ENCODE results near the gene KDM6A. TPM values are rescaled to one million over a fixed set of nuclear protein-coding genes. Genes with fewer than 3 reads are reported as not detected.
"Not testable (repeated sequence)": the region's sequence is repeated elsewhere in the genome, so short reads cannot be mapped to it uniquely, and the experiment has no call there.

Gene KDM6A
- total and polyA plus RNA-seq, 4 experiments from 2014 or later = 12.5 to 51.2 (median 34.3) TPM

DNA sequence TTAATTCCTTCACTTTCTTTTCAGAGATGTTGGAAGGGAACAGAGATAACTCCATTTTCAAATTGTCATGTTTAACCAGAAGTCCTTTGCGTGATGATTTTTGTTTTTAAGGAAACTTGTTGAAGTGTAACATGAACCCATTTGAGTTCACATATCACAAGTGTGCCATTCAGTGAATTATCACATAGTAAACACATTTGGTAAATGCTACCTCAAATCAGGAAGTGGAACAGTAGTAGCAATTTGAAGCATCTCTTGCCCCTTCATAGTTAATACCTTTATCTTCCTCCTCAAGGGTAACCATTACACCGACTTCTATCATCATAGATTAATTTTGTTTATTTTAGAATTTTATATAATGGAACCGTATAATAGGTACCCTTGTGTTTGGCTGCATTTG, 35.8 kb downstream of the KDM6A start:
- no peak overlapping the region for H3K4me3 ChIP-seq (ENCODE audit: low read length in 2 of 2)
- peak overlapping the region in 2 of 8 donors; percentile 63 to 64 for H3K4me3 Mint-ChIP-seq
- DNase-seq = no peak
- no peaks in the 10 kb centered on the region for H3K27me3 Mint-ChIP-seq
- ChIA-PET POLR2A (ENCODE audit: partially characterized antibody) (no interaction called here), CTCF (ENCODE audit: partially characterized antibody) (no interaction called here)
- H3K36me3 ChIP-seq (ENCODE audit: insufficient read depth, low read length) = no peaks in the 10 kb centered on the region
- peaks cover 0 to 10% of the 10 kb centered on the region in 2 donors for H3K36me3 Mint-ChIP-seq
- H3K9me3 ChIP-seq (ENCODE audit: control insufficient read depth in 1 of 2, low read length in 2 of 2) = no peaks in the 10 kb centered on the region
- peak overlapping the region in 1 of 7 donors; percentile 20 for H3K27ac Mint-ChIP-seq
- H3K27ac ChIP-seq (ENCODE audit: low read depth, low read length) = no peak overlapping the region
- intact Hi-C loops (cut with micrococcal nuclease) = no loop called here
- H3K27me3 ChIP-seq (ENCODE audit: insufficient read depth, low read length) = no peaks in the 10 kb centered on the region
- H3K4me1 Mint-ChIP-seq = peaks cover 32 to 72% (median 58%) of the 10 kb centered on the region in 4 donors
- peaks cover 0 to 6% (median 1%) of the 10 kb centered on the region in 8 donors for H3K9me3 Mint-ChIP-seq
- H3K4me1 ChIP-seq (ENCODE audit: insufficient read depth, low read length) = peaks cover 47% of the 10 kb centered on the region

DNA sequence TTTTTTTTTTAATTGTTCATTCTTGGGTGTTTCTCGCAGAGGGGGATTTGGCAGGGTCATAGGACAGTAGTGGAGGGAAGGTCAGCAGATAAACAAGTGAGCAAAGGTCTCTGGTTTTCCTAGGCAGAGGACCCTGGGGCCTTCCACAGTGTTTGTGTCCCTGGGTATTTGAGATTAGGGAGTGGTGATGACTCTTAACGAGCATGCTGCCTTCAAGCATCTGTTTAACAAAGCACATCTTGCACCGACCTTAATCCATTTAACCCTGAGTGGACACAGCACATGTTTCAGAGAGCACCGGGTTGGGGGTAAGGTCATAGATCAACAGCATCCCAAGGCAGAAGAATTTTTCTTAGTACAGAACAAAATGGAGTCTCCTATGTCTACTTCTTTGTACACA, 37.5 kb downstream of the KDM6A start:
- intact Hi-C loops (cut with micrococcal nuclease); H3K9me3 ChIP-seq (ENCODE audit: control insufficient read depth in 1 of 2, low read length in 2 of 2); H3K27me3 Mint-ChIP-seq; H3K4me3 ChIP-seq (ENCODE audit: low read length in 2 of 2); H3K27me3 ChIP-seq (ENCODE audit: insufficient read depth, low read length); H3K36me3 ChIP-seq (ENCODE audit: insufficient read depth, low read length); H3K9me3 Mint-ChIP-seq; POLR2A ChIA-PET (ENCODE audit: partially characterized antibody); H3K27ac Mint-ChIP-seq; H3K27ac ChIP-seq (ENCODE audit: low read depth, low read length); H3K36me3 Mint-ChIP-seq; CTCF ChIA-PET (ENCODE audit: partially characterized antibody); DNase-seq: not testable (repeated sequence)
- H3K4me1 ChIP-seq (ENCODE audit: insufficient read depth, low read length) = peaks cover 48% of the 10 kb centered on the region
- peak overlapping the region in 1 of 8 donors; percentile 3 for H3K4me3 Mint-ChIP-seq
- H3K4me1 Mint-ChIP-seq = peaks cover 28 to 72% (median 59%) of the 10 kb centered on the region in 4 donors

DNA sequence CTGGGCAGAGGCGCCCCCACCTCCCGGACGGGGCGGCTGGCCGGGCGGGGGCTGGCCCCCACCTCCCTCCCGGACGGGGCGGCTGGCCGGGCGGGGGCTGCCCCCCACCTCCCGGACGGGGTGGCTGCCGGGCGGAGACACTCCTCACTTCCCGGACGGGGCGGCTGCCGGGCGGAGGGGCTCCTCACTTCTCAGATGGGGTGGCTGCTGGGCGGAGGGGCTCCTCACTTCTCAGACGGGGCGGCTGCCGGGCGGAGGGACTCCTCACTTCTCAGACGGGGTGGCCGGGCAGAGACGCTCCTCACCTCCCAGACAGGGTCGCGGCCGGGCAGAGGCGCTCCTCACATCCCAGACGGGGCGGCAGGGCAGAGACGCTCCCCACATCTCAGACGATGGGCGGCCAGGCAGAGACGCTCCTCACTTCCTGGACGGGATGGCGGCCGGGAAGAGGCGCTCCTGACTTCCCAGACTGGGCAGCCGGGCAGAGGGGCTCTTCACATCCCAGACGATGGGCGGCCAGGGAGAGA, 38.1 kb downstream of the KDM6A start:
- Mint-ChIP-seq H3K4me3 (peak overlapping the region in 1 of 8 donors; percentile 26), H3K4me1 (peaks cover 28 to 72% (median 59%) of the 10 kb centered on the region in 4 donors)
- H3K9me3 Mint-ChIP-seq; H3K36me3 Mint-ChIP-seq; intact Hi-C loops (cut with micrococcal nuclease); POLR2A ChIA-PET (ENCODE audit: partially characterized antibody); CTCF ChIA-PET (ENCODE audit: partially characterized antibody); H3K27ac Mint-ChIP-seq; H3K4me3 ChIP-seq (ENCODE audit: low read length in 2 of 2); DNase-seq; H3K9me3 ChIP-seq (ENCODE audit: control insufficient read depth in 1 of 2, low read length in 2 of 2); H3K27me3 ChIP-seq (ENCODE audit: insufficient read depth, low read length); H3K27me3 Mint-ChIP-seq; H3K27ac ChIP-seq (ENCODE audit: low read depth, low read length); H3K36me3 ChIP-seq (ENCODE audit: insufficient read depth, low read length): not testable (repeated sequence)
- peaks cover 50% of the 10 kb centered on the region for H3K4me1 ChIP-seq (ENCODE audit: insufficient read depth, low read length)

DNA sequence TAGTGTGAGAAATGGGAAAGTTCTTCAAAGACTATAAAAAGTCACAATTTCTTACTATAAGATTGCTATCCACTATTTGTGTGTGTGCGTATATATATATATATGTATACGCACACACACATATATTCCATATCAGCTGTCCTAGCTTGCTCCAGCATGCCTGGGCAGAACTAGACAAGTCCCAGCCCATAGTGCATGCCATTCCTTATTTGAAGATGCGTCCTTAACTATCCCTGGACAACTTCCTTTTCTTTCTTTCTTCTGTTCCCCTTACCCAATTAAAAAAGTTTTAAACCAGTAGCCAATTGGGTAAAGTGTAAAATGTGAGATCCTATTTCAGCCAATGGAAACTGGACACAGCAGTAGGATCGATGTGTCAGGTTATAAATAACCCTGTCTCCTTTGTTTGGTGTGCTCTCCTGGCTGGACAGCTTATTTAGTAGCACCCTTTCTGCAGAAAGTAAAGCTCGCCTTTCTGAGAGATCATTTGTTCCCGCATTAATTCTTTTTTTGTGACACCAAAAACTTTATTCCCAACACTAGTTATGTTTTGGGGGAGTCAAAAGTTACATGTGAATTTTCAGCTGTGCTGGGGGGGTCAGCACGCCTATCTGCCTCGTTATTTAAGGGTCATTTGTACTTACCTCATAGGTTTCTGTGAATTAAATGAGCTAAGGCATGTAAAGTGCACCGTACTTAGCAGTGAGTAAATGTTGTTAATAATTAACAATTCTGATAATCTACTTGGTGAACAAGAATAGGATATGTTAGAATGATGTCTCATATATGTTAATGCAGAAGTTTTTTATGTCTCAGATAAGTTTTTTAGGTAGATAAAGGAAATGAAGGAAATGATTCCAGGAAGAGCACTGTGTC, 40.9 kb downstream of the KDM6A start:
- Mint-ChIP-seq H3K27me3 (no peaks in the 10 kb centered on the region), H3K27ac (no peak overlapping the region), H3K4me3 (peak overlapping the region in 6 of 8 donors; percentile 7 to 63 (median 34)), H3K4me1 (peaks cover 24 to 64% (median 52%) of the 10 kb centered on the region in 4 donors), H3K36me3 (peaks cover 0 to 4% of the 10 kb centered on the region in 2 donors), H3K9me3 (peaks cover 0 to 2% (median 0%) of the 10 kb centered on the region in 8 donors)
- no peaks in the 10 kb centered on the region for H3K36me3 ChIP-seq (ENCODE audit: insufficient read depth, low read length)
- H3K27ac ChIP-seq (ENCODE audit: low read depth, low read length) = no peak overlapping the region
- no peaks in the 10 kb centered on the region for H3K9me3 ChIP-seq (ENCODE audit: control insufficient read depth in 1 of 2, low read length in 2 of 2)
- no peak overlapping the region for H3K4me3 ChIP-seq (ENCODE audit: low read length in 2 of 2)
- DNase-seq = no peak
- CTCF ChIA-PET (ENCODE audit: partially characterized antibody) = no interaction called here
- peaks cover 44% of the 10 kb centered on the region for H3K4me1 ChIP-seq (ENCODE audit: insufficient read depth, low read length)
- POLR2A ChIA-PET (ENCODE audit: partially characterized antibody) = no interaction called here
- intact Hi-C loops (cut with micrococcal nuclease) = no loop called here
- no peaks in the 10 kb centered on the region for H3K27me3 ChIP-seq (ENCODE audit: insufficient read depth, low read length)

DNA sequence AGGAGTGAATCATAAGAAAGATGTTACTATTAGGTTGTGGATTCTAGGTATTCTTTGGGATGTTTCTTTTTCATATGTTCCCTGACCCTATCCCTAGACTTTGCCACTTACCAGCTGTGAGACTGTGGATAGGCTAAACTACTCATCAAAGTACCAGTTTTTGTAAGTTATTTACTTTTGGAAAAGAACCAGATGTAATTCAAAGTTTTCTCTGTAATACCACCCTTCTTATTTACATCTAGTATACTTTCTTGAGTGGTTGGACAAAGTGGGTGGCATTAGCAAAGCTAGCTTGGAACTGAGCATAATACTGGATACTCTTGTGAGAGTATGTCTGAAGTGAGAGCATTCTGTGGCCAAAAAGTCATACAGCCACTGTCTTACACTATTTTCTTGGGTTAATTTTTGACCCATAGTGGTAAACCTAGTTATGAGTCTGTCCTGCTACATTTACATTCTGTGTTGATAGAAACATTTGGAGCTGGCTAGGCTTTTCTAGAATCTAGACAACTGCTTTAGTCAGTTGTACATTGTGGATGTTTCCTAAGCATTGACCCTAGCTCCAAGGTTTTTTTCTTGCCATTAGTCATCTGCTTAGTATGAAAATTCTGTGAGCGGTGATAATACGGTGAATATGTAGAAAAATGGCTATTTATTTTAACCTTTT, 41.7 kb downstream of the KDM6A start:
- H3K9me3 ChIP-seq (ENCODE audit: control insufficient read depth in 1 of 2, low read length in 2 of 2) = no peaks in the 10 kb centered on the region
- CTCF ChIA-PET (ENCODE audit: partially characterized antibody) = no interaction called here
- H3K4me3 ChIP-seq (ENCODE audit: low read length in 2 of 2) = no peak overlapping the region
- H3K9me3 Mint-ChIP-seq = peaks cover 0 to 2% (median 0%) of the 10 kb centered on the region in 8 donors
- peak overlapping the region in 1 of 7 donors; percentile 15 for H3K27ac Mint-ChIP-seq
- peak overlapping the region in 4 of 8 donors; percentile 15 to 71 (median 40) for H3K4me3 Mint-ChIP-seq
- intact Hi-C loops (cut with micrococcal nuclease) = no loop called here
- no peaks in the 10 kb centered on the region for H3K27me3 ChIP-seq (ENCODE audit: insufficient read depth, low read length)
- no peak overlapping the region for H3K27ac ChIP-seq (ENCODE audit: low read depth, low read length)
- H3K4me1 Mint-ChIP-seq = peaks cover 27 to 64% (median 50%) of the 10 kb centered on the region in 4 donors
- peaks cover 41% of the 10 kb centered on the region for H3K4me1 ChIP-seq (ENCODE audit: insufficient read depth, low read length)
- no peak for DNase-seq
- peaks cover 0 to 4% of the 10 kb centered on the region in 2 donors for H3K36me3 Mint-ChIP-seq
- no peaks in the 10 kb centered on the region for H3K36me3 ChIP-seq (ENCODE audit: insufficient read depth, low read length)
- POLR2A ChIA-PET (ENCODE audit: partially characterized antibody) = interaction anchor here (0.6 kb wide), 1 partner anchor 849 kb away, joined by 3 read pairs; no protein-coding TSS in a partner anchor
- H3K27me3 Mint-ChIP-seq = no peaks in the 10 kb centered on the region

DNA sequence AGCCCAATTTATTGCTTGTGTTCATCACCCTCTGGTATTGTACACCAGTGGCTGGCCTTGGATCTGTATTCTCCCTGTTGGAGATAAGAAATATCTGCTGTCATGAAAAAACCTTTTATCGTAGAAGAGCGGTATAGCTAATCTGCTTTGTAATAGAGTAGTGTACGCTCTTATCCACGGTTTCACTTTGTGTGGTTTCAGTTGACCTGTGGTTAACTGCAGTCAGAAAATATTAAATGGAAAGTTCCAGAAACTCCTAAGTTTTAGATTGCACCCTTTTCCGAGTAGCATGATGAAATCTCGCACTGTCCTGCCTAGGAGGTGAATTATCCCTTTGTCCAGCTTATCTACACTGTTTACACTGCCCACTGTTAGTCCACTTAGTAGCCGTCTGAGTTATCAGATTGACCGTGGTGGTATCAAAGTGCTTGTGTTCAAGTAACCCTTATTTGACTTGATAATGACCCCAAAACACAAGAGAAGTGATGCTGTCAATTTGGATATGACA, 42.4 kb downstream of the KDM6A start:
- H3K27ac ChIP-seq (ENCODE audit: low read depth, low read length) = no peak overlapping the region
- H3K4me3 Mint-ChIP-seq = peak overlapping the region in 6 of 8 donors; percentile 10 to 71 (median 30)

DNA sequence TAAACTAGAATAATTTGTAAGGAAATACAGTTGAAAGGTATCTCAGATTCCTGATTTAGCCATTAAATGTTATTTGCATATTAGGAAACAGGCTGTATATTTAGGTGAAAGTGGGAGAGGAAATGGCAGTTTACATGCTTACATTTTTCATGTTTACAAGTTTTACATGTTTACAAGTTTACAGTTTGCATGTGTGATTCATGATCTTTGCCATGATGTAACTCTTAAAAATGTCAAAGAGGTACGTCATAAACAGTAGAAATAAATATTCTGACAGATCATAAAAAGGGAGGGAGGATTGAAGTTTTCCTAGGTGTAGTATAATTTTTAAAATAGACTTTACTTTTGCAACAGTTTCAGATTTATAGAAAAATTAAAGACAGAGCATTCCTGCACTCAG, 45.7 kb downstream of the KDM6A start:
- Mint-ChIP-seq H3K27ac (peak overlapping the region in 2 of 7 donors; percentile 30 to 68), H3K9me3 (no peaks in the 10 kb centered on the region), H3K4me3 (peak overlapping the region in 3 of 8 donors; percentile 37 to 39 (median 39)), H3K27me3 (no peaks in the 10 kb centered on the region), H3K4me1 (peaks cover 36 to 83% (median 65%) of the 10 kb centered on the region in 4 donors), H3K36me3 (peaks cover 0 to 4% of the 10 kb centered on the region in 2 donors)
- no peaks in the 10 kb centered on the region for H3K9me3 ChIP-seq (ENCODE audit: control insufficient read depth in 1 of 2, low read length in 2 of 2)
- CTCF ChIA-PET (ENCODE audit: partially characterized antibody) = no interaction called here
- DNase-seq = no peak
- intact Hi-C loops (cut with micrococcal nuclease) = no loop called here
- POLR2A ChIA-PET (ENCODE audit: partially characterized antibody) = no interaction called here
- H3K36me3 ChIP-seq (ENCODE audit: insufficient read depth, low read length) = no peaks in the 10 kb centered on the region
- H3K27me3 ChIP-seq (ENCODE audit: insufficient read depth, low read length) = no peaks in the 10 kb centered on the region
- H3K4me3 ChIP-seq (ENCODE audit: low read length in 2 of 2) = no peak overlapping the region
- peaks cover 44% of the 10 kb centered on the region for H3K4me1 ChIP-seq (ENCODE audit: insufficient read depth, low read length)
- H3K27ac ChIP-seq (ENCODE audit: low read depth, low read length) = no peak overlapping the region

More for the DNA sequence above, 42.4 kb downstream of the KDM6A start:
- Histone ChIP-seq H3K4me1 (ENCODE audit: insufficient read depth, low read length) (peaks cover 40% of the 10 kb centered on the region), H3K4me3 (ENCODE audit: low read length in 2 of 2) (no peak overlapping the region), H3K36me3 (ENCODE audit: insufficient read depth, low read length) (no peaks in the 10 kb centered on the region), H3K27me3 (ENCODE audit: insufficient read depth, low read length) (no peaks in the 10 kb centered on the region), H3K9me3 (ENCODE audit: control insufficient read depth in 1 of 2, low read length in 2 of 2) (no peaks in the 10 kb centered on the region)
- peaks cover 0 to 4% of the 10 kb centered on the region in 2 donors for H3K36me3 Mint-ChIP-seq
- H3K27me3 Mint-ChIP-seq = no peaks in the 10 kb centered on the region
- intact Hi-C loops (cut with micrococcal nuclease) = no loop called here
- DNase-seq = no peak
- CTCF ChIA-PET (ENCODE audit: partially characterized antibody) = no interaction called here
- H3K4me1 Mint-ChIP-seq = peaks cover 30 to 70% (median 55%) of the 10 kb centered on the region in 4 donors
- H3K27ac Mint-ChIP-seq = peak overlapping the region in 2 of 7 donors; percentile 12 to 15
- H3K9me3 Mint-ChIP-seq = peaks cover 0 to 2% (median 0%) of the 10 kb centered on the region in 8 donors
- POLR2A ChIA-PET (ENCODE audit: partially characterized antibody) = interaction anchor here (0.6 kb wide), 1 partner anchor 848 kb away, joined by 3 read pairs; no protein-coding TSS in a partner anchor
